HUES64 (cell line): ENCODE data around the gene ELMOD1.

ENCODE experiments used
- H3K27ac ChIP-seq: 2 replicates; pipeline ENCODE4 v1.7.0; 2013; ENCODE audit warnings: low read depth, low read length, inconsistent platforms
- H3K27me3 ChIP-seq: 2 replicates; pipeline ENCODE4 v1.6.1; 2013; ENCODE audit warnings: mild to moderate bottlenecking, low read length; ENCODE audit not compliant: insufficient read depth
- H3K36me3 ChIP-seq: 2 replicates; pipeline ENCODE4 v1.6.1; 2013; ENCODE audit warnings: mild to moderate bottlenecking, low read length; ENCODE audit not compliant: insufficient read depth
- H3K4me1 ChIP-seq: 2 replicates; pipeline ENCODE4 v1.6.1; 2013; ENCODE audit warnings: mild to moderate bottlenecking, low read length, moderate library complexity; ENCODE audit not compliant: insufficient read depth
- H3K4me3 ChIP-seq: 2 replicates; pipeline ENCODE4 v1.5.1; 2013; ENCODE audit warnings: mild to moderate bottlenecking, low read length, moderate library complexity
- H3K9ac ChIP-seq: 2 replicates; pipeline ENCODE4 v1.6.1; 2013; ENCODE audit warnings: mild to moderate bottlenecking, low read depth, low read length
- H3K9me3 ChIP-seq: 2 replicates; pipeline ENCODE4 v1.6.1; 2013; ENCODE audit warnings: low read depth, low read length; ENCODE audit not compliant: insufficient read depth
- WGBS: fragments of 150-250, 120-280 bp; methylation state at CpG from one replicate; pipeline ENCODE4 v1.1.7; 2013; ENCODE audit warnings: missing lambda C conversion rate; 5-methylcytosine and 5-hydroxymethylcytosine counted together

Gene ELMOD1

GRCh38 chr11:107608809-107609208, 17.9 kb downstream of the ELMOD1 start:
- Histone ChIP-seq H3K27me3 (peaks cover 14% of the 10 kb centered on the region; the same call in 1 of the 2 replicates), H3K4me3 (no peak overlapping the region), H3K9me3 (no peaks in the 10 kb centered on the region), H3K4me1 (peaks cover 22% of the 10 kb centered on the region), H3K36me3 (no peaks in the 10 kb centered on the region), H3K9ac (no peak overlapping the region), H3K27ac (no peak overlapping the region)
- WGBS, result 54% methylated on average over 2 of the region's 2 CpGs

GRCh38 chr11:107609400-107610218, 18.7 kb downstream of the ELMOD1 start:
- Histone ChIP-seq H3K27me3 (peaks cover 14% of the 10 kb centered on the region; the same call in 1 of the 2 replicates), H3K4me1 (peaks cover 22% of the 10 kb centered on the region), H3K36me3 (no peaks in the 10 kb centered on the region), H3K9ac (no peak overlapping the region), H3K4me3 (no peak overlapping the region), H3K9me3 (no peaks in the 10 kb centered on the region), H3K27ac (no peak overlapping the region)
- 49% methylated on average over 10 of the region's 10 CpGs for whole genome bisulfite sequencing

- peaks cover 14% of the 10 kb centered on the region; the same call in 1 of the 2 replicates for H3K27me3 ChIP-seq
- no peak overlapping the region for H3K27ac ChIP-seq
- 94% methylated on average over 2 of the region's 2 CpGs for WGBS
- no peaks in the 10 kb centered on the region for H3K36me3 ChIP-seq
- H3K9me3 ChIP-seq, result no peaks in the 10 kb centered on the region
- no peak overlapping the region for H3K4me3 ChIP-seq
- H3K4me1 ChIP-seq, result peaks cover 22% of the 10 kb centered on the region
- no peak overlapping the region for H3K9ac ChIP-seq
These were observed 21.5 kb downstream of the ELMOD1 start for GRCh38 chr11:107612445-107612844.

- WGBS, result 90% methylated on average over 1 of the region's 1 CpG
- H3K36me3 ChIP-seq, result no peaks in the 10 kb centered on the region
- no peak overlapping the region for H3K4me3 ChIP-seq
- H3K4me1 ChIP-seq, result peaks cover 4% of the 10 kb centered on the region
- H3K9ac ChIP-seq, result no peak overlapping the region
- H3K27ac ChIP-seq, result no peak overlapping the region
- H3K27me3 ChIP-seq, result no peaks in the 10 kb centered on the region
- no peaks in the 10 kb centered on the region for H3K9me3 ChIP-seq
These were observed 29.0 kb downstream of the ELMOD1 start for GRCh38 chr11:107619926-107620325.

GRCh38 chr11:107621081-107621480, 30.1 kb downstream of the ELMOD1 start:
- Histone ChIP-seq H3K27ac (no peak overlapping the region), H3K4me1 (peaks cover 13% of the 10 kb centered on the region), H3K36me3 (no peaks in the 10 kb centered on the region), H3K9me3 (no peaks in the 10 kb centered on the region), H3K9ac (no peak overlapping the region), H3K27me3 (no peaks in the 10 kb centered on the region), H3K4me3 (no peak overlapping the region)
- 88% methylated on average over 1 of the region's 1 CpG for WGBS

- Histone ChIP-seq H3K36me3 (no peaks in the 10 kb centered on the region), H3K9me3 (no peaks in the 10 kb centered on the region), H3K27ac (no peak overlapping the region), H3K4me3 (no peak overlapping the region), H3K9ac (no peak overlapping the region), H3K27me3 (no peaks in the 10 kb centered on the region), H3K4me1 (peaks cover 15% of the 10 kb centered on the region)
- WGBS, result 96% methylated on average over 6 of the region's 7 CpGs
These were observed 32.2 kb downstream of the ELMOD1 start for GRCh38 chr11:107623183-107623582.

- no peaks in the 10 kb centered on the region for H3K36me3 ChIP-seq
- peaks cover 16% of the 10 kb centered on the region for H3K4me1 ChIP-seq
- H3K9ac ChIP-seq, result no peak overlapping the region
- H3K27ac ChIP-seq, result no peak overlapping the region
- H3K27me3 ChIP-seq, result no peaks in the 10 kb centered on the region
- 60% methylated on average over 10 of the region's 10 CpGs for WGBS
- H3K4me3 ChIP-seq, result no peak overlapping the region
- no peaks in the 10 kb centered on the region for H3K9me3 ChIP-seq
These were observed 34.2 kb downstream of the ELMOD1 start for GRCh38 chr11:107624983-107625684.

- Histone ChIP-seq H3K27ac (no peak overlapping the region), H3K9me3 (no peaks in the 10 kb centered on the region), H3K36me3 (no peaks in the 10 kb centered on the region), H3K9ac (no peak overlapping the region), H3K4me3 (no peak overlapping the region), H3K4me1 (peaks cover 21% of the 10 kb centered on the region), H3K27me3 (no peaks in the 10 kb centered on the region)
- WGBS, result 89% methylated on average over 1 of the region's 2 CpGs
These were observed 34.7 kb downstream of the ELMOD1 start for GRCh38 chr11:107625685-107625989.

- H3K4me1 ChIP-seq, result peaks cover 10% of the 10 kb centered on the region
- no peaks in the 10 kb centered on the region for H3K27me3 ChIP-seq
- H3K27ac ChIP-seq, result no peak overlapping the region
- WGBS, result no CpG with 5 or more reads among the region's 2 CpGs
- H3K4me3 ChIP-seq, result no peak overlapping the region
- no peaks in the 10 kb centered on the region for H3K36me3 ChIP-seq
- no peaks in the 10 kb centered on the region for H3K9me3 ChIP-seq
- H3K9ac ChIP-seq, result no peak overlapping the region
These were observed 40.1 kb downstream of the ELMOD1 start for GRCh38 chr11:107631043-107631442.

GRCh38 chr11:107631931-107632330, 41.0 kb downstream of the ELMOD1 start:
- Histone ChIP-seq H3K36me3 (no peaks in the 10 kb centered on the region), H3K9ac (no peak overlapping the region), H3K27me3 (no peaks in the 10 kb centered on the region), H3K27ac (no peak overlapping the region), H3K4me3 (no peak overlapping the region), H3K9me3 (no peaks in the 10 kb centered on the region), H3K4me1 (peaks cover 8% of the 10 kb centered on the region)
- WGBS, result 100% methylated on average over 1 of the region's 2 CpGs

GRCh38 chr11:107646783-107647182, 55.8 kb downstream of the ELMOD1 start:
- H3K9ac ChIP-seq, result no peak overlapping the region
- 80% methylated on average over 1 of the region's 2 CpGs for WGBS
- H3K27me3 ChIP-seq, result no peaks in the 10 kb centered on the region
- no peak overlapping the region for H3K27ac ChIP-seq
- H3K4me1 ChIP-seq, result peaks cover 31% of the 10 kb centered on the region
- no peaks in the 10 kb centered on the region for H3K36me3 ChIP-seq
- no peak overlapping the region for H3K4me3 ChIP-seq
- no peaks in the 10 kb centered on the region for H3K9me3 ChIP-seq
